HUES6 (cell line): ENCODE results near the gene KCNE1.
"Not testable (repeated sequence)": the region's sequence is repeated elsewhere in the genome, so short reads cannot be mapped to it uniquely, and the experiment has no call there.

ENCODE experiments used
- H3K27ac ChIP-seq: 2 replicates; pipeline ENCODE4 v1.7.0; 2013; ENCODE audit warnings: low read depth, mild to moderate bottlenecking, low read length, inconsistent platforms
- H3K27me3 ChIP-seq: 2 replicates; pipeline ENCODE4 v1.6.1; 2013; ENCODE audit warnings: low read length; ENCODE audit not compliant: control insufficient read depth, insufficient read depth
- H3K36me3 ChIP-seq: 2 replicates; pipeline ENCODE4 v1.6.1; 2013; ENCODE audit warnings: low read length; ENCODE audit not compliant: control insufficient read depth, insufficient read depth
- H3K4me1 ChIP-seq: 2 replicates; pipeline ENCODE4 v1.6.1; 2013; ENCODE audit warnings: low read length; ENCODE audit not compliant: control insufficient read depth, insufficient read depth
- H3K4me3 ChIP-seq: 2 replicates; pipeline ENCODE4 v1.5.1; 2013; ENCODE audit warnings: low read depth, low read length
- H3K9ac ChIP-seq: one replicate; pipeline ENCODE4 v1.6.1; 2013; ENCODE audit warnings: mild to moderate bottlenecking, low read length
- H3K9me3 ChIP-seq: 2 replicates; pipeline ENCODE4 v1.6.1; 2013; ENCODE audit warnings: low read depth, low read length; ENCODE audit not compliant: control insufficient read depth, insufficient read depth

Gene KCNE1

DNA sequence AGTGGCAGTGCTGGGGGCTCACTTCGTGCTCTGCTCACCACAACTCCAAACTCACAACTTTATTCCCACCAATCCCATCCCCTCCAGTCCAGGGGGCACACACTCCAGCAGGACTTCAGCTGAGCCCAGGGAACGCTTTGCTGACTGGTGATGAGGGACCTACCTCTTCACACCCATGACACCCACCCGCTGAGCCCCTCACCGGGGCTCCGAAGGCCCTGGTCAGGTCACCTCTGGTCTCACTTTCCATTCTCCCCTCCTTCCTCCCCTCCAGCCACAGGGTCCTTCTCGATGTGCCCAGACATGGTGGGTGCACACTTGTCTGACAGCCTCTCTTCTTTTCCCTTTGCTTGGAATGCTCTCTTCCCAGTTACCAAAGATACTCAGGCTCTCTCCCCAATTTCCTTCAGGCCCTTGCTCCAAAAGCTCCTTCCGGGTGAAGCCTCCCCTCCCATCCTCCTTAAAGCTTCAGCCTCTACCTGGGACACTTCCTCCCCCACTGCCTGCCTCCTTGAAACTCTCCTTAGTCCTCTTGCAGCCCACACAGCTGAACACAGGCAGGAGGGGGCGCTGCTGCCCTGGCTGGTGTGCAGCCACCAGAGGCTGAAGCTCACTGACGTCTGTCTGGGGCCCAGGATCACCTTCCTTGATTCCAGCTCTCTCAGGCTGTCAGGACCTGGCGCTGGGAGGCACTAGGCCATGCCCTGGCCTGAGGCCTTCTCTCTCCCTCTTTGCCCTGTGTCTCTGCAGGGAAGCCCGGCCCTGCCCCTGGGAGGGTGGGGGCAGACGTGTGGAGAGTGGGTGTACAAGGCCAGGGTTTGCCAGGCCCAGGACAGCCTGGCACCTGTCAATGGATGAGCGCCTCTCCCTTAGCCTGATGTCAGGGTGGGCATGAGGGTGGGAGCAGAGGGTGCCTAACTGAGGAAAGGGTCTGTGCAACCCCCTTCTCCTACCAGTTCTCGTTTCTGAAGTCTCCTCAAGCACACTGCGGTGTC, 1.6 kb downstream of the KCNE1 start:
- Histone ChIP-seq H3K36me3 (no peaks in the 10 kb centered on the region), H3K4me1 (no peaks in the 10 kb centered on the region), H3K27me3 (no peaks in the 10 kb centered on the region), H3K27ac (no peak overlapping the region), H3K4me3 (no peak overlapping the region), H3K9me3 (no peaks in the 10 kb centered on the region), H3K9ac (no peak overlapping the region)

GRCh38 chr21:34509151-34509550, 2.9 kb downstream of the KCNE1 start:
- no peak overlapping the region for H3K27ac ChIP-seq
- H3K4me1 ChIP-seq = no peaks in the 10 kb centered on the region
- no peaks in the 10 kb centered on the region for H3K27me3 ChIP-seq
- no peak overlapping the region for H3K9ac ChIP-seq
- no peak overlapping the region for H3K4me3 ChIP-seq
- H3K9me3 ChIP-seq = no peaks in the 10 kb centered on the region
- H3K36me3 ChIP-seq = no peaks in the 10 kb centered on the region

DNA sequence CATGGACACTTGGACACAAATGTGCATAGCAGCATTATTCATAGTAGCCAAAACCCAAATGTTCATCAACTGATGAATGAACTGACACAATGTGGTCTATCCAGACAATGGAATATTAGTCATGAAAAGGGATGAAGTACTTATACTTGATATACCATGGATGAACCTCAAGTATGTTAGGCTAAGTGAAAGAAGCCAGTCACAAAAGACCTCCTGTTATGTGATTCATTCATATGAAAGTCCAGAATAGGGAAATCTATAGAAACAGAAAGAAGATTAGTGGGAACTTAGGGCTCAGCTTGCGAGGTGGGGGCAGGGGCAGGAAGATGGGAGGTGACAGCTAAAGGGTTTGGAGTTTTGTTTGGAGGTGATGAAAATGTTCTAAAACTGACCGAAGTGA, 7.4 kb downstream of the KCNE1 start:
- Histone ChIP-seq H3K27ac (no peak overlapping the region), H3K27me3 (no peaks in the 10 kb centered on the region)

DNA sequence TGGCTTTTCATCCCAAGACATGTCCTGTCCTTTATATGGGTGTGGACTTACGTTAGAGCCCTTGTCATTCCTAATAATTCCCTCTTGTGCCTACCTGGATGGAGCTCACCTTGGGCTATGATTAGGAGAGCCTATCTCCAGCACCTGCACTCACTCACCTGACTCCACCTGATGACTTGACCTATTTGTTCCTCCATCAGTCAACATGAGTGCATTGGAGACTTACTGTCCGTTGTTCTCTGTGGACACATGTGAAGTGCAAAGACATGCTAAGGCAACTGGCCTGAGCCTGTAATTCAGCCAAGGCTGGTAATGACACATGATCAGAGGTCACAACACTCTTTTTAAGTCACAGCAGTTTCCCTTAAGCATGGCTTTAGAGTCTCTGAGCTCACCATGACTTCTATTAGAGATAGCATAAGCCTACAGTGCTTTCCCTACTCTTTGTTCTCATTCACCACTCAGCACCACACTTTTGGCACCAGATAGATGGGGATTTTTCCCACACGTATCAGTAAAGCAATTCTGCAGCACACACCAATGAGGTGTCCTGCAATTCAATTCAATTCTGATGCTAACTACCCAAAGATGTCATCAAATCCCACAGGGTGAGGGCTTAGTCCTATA, 9.4 kb downstream of the KCNE1 start:
- Histone ChIP-seq H3K9me3 (no peaks in the 10 kb centered on the region), H3K4me3 (no peak overlapping the region), H3K9ac (no peak overlapping the region), H3K27me3 (no peaks in the 10 kb centered on the region), H3K4me1 (no peaks in the 10 kb centered on the region; the same call in 1 of the 2 replicates), H3K27ac (no peak overlapping the region), H3K36me3 (no peaks in the 10 kb centered on the region)

More for the DNA sequence above, 7.4 kb downstream of the KCNE1 start:
- no peak overlapping the region for H3K9ac ChIP-seq
- no peak overlapping the region for H3K4me3 ChIP-seq
- H3K4me1 ChIP-seq = no peaks in the 10 kb centered on the region
- H3K36me3 ChIP-seq = no peaks in the 10 kb centered on the region
- no peaks in the 10 kb centered on the region for H3K9me3 ChIP-seq

DNA sequence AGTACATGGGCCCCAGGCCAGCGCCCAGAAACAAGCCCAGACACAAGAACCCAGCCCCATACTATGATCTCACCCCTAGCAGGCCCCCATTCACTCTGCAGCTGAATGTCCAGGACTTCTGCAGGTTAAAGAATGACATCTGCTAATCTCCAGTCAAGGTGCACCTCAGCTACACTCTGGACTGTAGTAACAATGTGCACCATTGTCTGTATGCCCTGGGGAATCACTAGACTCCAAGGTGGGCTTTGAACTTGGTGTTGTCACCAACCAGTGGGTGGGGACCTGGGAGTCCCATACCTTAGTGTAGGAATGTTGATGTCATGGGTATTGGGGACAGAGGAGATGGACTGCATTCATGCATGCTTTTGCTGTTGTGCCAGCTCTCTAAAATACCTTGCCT, 10.3 kb downstream of the KCNE1 start:
- Histone ChIP-seq H3K36me3 (no peaks in the 10 kb centered on the region), H3K4me1 (no peaks in the 10 kb centered on the region; the same call in 1 of the 2 replicates), H3K4me3 (no peak overlapping the region), H3K9ac (no peak overlapping the region), H3K27ac (no peak overlapping the region), H3K9me3 (no peaks in the 10 kb centered on the region), H3K27me3 (no peaks in the 10 kb centered on the region)

- Histone ChIP-seq H3K4me1 (no peaks in the 10 kb centered on the region; the same call in 1 of the 2 replicates), H3K36me3 (no peaks in the 10 kb centered on the region), H3K9ac (no peak overlapping the region), H3K27me3 (no peaks in the 10 kb centered on the region), H3K27ac (no peak overlapping the region), H3K9me3 (no peaks in the 10 kb centered on the region), H3K4me3 (no peak overlapping the region)
Measured at GRCh38 chr21:34500191-34500590, 11.8 kb downstream of the KCNE1 start.

GRCh38 chr21:34499116-34499515, 12.9 kb downstream of the KCNE1 start:
- no peak overlapping the region for H3K9ac ChIP-seq
- no peaks in the 10 kb centered on the region for H3K36me3 ChIP-seq
- no peaks in the 10 kb centered on the region for H3K9me3 ChIP-seq
- no peak overlapping the region for H3K4me3 ChIP-seq
- H3K27me3 ChIP-seq = no peaks in the 10 kb centered on the region
- H3K4me1 ChIP-seq = no peaks in the 10 kb centered on the region; the same call in 1 of the 2 replicates
- no peak overlapping the region for H3K27ac ChIP-seq

DNA sequence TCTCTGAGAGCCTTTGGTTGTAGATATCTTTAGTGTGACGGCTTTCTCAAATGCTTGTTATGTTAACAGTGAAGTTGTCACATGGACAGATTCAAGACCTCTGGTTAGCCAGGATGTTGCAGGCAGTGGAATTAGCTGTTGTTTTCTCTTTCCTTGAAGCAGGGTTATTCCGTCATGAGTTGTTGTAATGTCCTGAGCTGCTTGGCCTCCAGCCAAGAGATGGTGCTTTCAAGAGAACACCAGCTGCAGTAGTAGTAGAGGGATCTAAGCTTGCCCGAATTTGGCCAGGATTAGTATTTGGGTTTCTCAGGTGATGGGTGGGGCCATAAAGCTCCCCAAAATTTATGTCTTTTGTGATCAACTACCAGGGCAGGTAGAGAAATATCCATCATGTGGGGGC, 13.4 kb downstream of the KCNE1 start:
- Histone ChIP-seq H3K9ac (no peak overlapping the region), H3K4me1 (no peaks in the 10 kb centered on the region; the same call in 1 of the 2 replicates), H3K4me3 (no peak overlapping the region), H3K27me3 (no peaks in the 10 kb centered on the region), H3K27ac (no peak overlapping the region), H3K36me3 (no peaks in the 10 kb centered on the region), H3K9me3 (no peaks in the 10 kb centered on the region)

DNA sequence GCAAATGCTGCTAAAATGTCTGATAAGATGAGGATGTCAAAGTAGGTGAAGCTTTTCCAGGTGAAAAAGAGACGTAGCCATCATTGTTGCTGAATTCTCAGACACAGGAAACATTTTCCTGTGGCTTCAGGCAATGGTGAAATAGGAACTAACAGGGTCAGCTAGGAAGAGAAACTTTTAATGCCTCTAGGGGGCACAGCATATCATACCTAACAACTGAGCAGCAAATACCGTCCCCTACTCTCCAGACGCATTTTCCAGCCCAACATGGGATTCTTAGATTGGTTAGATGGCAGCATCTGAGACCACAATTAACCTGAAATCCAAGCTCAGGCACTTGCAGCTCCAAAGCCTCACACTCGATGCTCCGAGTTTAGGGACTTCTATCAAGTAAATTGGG, 28.2 kb downstream of the KCNE1 start:
- not testable (repeated sequence) for H3K27ac ChIP-seq, H3K4me1 ChIP-seq

DNA sequence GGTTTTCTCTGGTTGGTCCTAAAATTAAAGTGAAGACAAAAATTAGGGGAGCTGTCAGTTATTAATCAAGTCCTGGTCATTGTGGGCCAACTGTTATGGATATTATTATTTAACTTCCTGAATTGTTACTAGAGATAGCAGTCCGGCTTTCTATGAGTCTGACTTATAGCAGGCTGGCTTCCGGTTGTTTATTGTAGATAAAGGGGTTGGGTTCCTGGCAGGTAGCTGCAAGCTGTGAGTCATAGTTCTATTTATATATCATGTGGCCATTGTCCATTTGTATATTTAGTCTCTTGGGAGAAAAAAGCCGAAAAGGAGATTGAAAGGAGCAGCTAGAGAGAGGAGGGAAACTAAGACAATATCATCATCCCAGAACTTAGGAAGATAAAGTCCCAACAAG, 28.6 kb downstream of the KCNE1 start:
- H3K36me3 ChIP-seq, H3K9me3 ChIP-seq, H3K4me3 ChIP-seq, H3K4me1 ChIP-seq, H3K9ac ChIP-seq, H3K27me3 ChIP-seq, H3K27ac ChIP-seq: not testable (repeated sequence)

More for the DNA sequence above, 28.2 kb downstream of the KCNE1 start:
- not testable (repeated sequence) for H3K27me3 ChIP-seq, H3K36me3 ChIP-seq, H3K4me3 ChIP-seq, H3K9ac ChIP-seq, H3K9me3 ChIP-seq

DNA sequence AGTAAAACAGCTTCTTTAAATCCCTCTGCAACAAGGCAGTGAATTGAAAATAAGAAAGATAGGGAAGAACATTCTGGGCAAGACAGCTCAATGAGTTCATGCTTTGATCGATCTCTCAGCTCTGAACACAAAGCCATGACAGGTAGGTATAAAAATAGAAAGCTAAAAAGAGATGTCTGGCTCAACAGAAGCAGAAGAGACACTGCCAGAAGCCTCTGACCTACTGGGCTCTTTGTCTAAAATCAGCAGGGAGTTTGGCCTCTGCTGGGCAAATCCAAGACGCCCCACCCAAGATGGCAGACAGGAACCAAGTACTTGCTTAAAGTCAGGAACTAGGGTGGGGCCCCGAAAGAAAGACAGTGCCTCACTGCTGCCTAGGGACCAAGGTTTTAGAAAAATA, 44.7 kb downstream of the KCNE1 start:
- H3K4me3 ChIP-seq, H3K36me3 ChIP-seq, H3K4me1 ChIP-seq, H3K27ac ChIP-seq, H3K27me3 ChIP-seq, H3K9ac ChIP-seq, H3K9me3 ChIP-seq: not testable (repeated sequence)
